ENCODE measurements around the gene TTLL4.

TTLL4 gene

DNA sequence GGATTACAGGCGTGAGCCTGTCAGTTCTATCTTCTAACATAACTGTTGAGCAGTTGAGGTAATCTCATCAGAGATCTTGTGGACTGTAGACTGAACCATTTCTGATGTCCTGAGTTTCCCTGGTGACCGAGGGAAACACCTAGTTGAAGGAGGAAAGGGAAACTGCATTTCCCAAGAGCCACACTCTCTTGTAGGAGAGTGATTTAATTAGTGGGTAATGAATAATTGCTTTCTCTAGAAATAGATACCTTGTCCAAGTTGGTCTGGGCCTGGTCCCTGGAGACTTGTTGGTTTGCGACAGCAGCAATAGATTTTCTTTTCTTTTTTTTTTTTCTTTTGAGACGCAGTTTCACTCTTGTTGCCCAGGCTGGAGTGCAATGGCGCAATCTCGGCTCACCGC is 7.4 kb downstream of the TTLL4 start:
- ChIA-PET CTCF (interaction anchor here (0.7 kb wide), 1 partner anchor 690 kb away, joined by 4 read pairs; no protein-coding TSS in a partner anchor), POLR2A (ENCODE audit: low non-redundant PET) (no interaction called here)
- TF ChIP-seq, protein P1, sequence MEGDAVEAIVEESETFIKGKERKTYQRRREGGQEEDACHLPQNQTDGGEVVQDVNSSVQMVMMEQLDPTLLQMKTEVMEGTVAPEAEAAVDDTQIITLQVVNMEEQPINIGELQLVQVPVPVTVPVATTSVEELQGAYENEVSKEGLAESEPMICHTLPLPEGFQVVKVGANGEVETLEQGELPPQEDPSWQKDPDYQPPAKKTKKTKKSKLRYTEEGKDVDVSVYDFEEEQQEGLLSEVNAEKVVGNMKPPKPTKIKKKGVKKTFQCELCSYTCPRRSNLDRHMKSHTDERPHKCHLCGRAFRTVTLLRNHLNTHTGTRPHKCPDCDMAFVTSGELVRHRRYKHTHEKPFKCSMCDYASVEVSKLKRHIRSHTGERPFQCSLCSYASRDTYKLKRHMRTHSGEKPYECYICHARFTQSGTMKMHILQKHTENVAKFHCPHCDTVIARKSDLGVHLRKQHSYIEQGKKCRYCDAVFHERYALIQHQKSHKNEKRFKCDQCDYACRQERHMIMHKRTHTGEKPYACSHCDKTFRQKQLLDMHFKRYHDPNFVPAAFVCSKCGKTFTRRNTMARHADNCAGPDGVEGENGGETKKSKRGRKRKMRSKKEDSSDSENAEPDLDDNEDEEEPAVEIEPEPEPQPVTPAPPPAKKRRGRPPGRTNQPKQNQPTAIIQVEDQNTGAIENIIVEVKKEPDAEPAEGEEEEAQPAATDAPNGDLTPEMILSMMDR (conservative IDR thresholded peaks at IDR 0.05; ENCODE audit: low read depth): no peak
- no peak for DNase-seq (ENCODE audit: low spot score)
- H3K27ac ChIP-seq: peak overlapping the region; percentile 55; the same call in 1 of the 2 replicates

DNA sequence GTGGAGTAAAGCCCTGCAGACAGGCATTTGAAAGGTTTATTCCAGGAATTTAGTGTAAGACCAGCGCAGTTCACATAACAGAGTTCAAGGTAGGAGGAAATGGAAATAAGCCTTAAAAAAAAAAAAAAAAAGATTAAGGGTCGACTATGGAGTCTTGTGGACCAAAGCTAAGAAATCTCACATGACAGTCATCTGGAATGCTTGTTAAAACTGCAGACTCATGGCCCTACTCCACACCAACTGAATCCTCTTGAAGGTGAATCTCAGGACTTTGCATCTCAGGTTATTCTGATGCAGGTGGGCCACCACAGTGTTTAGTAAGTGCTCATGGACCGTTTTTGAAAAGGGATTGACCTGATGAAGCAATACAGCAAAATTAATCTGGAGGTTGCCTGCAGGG is 8.8 kb downstream of the TTLL4 start:
- ChIA-PET CTCF (interaction anchor here (0.5 kb wide), 1 partner anchor 16 kb away, joined by 4 read pairs; no protein-coding TSS in a partner anchor), POLR2A (ENCODE audit: low non-redundant PET) (no interaction called here)
- TF ChIP-seq, protein P1 (conservative IDR thresholded peaks at IDR 0.05; ENCODE audit: low read depth): no peak
- H3K27ac ChIP-seq: no peak overlapping the region
- DNase-seq (ENCODE audit: low spot score): no peak

DNA sequence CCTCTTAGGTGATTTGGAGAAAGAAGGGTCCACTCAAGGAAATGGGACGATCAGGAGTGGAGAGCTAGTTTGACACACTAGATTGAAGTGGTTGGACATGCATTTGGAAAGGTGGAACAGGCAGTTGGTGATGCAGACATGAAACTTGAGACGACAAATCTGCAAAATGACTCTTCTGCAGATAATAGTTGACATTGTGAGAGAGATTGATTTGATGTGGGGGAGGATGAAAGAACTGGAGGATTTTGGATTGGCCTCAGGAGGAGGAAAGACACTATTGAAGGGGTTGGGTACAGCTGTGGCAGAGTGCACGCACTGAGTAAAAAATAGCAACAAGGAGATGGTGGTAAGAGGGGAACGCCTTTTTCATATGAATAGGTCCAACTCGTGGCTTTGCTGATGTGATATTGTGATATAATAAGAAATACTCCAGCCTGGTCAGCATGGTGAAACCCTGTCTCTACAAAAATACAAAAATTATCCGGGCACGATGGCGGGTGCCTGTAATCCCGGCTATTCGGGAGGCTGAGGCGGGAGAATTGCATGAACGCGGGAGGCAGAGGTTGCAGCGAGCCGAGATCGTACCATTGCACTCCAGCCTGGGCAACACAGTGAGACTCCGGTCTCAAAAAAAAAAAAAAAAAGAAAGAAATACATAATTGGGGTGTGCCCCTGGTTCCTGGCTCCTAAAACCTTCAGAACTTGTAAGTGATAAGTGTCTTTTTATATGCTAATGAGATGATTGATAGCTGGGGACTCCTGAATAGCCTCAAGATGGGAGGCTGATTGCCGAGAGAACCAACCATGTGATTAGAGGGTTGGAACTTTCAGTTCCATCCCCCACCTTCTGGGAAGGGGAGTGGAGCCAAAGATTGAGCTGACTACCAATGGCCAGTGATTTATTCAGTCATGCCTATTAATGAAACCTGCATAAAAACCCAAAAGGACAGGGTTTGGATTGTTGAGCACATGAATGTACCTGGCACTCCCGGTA is 9.7 kb downstream of the TTLL4 start:
- TF ChIP-seq, protein P1 (conservative IDR thresholded peaks at IDR 0.05; ENCODE audit: low read depth): no peak
- POLR2A ChIA-PET (ENCODE audit: low non-redundant PET): no interaction called here
- H3K27ac ChIP-seq: no peak overlapping the region
- CTCF ChIA-PET: no interaction called here
- no peak for DNase-seq (ENCODE audit: low spot score)

DNA sequence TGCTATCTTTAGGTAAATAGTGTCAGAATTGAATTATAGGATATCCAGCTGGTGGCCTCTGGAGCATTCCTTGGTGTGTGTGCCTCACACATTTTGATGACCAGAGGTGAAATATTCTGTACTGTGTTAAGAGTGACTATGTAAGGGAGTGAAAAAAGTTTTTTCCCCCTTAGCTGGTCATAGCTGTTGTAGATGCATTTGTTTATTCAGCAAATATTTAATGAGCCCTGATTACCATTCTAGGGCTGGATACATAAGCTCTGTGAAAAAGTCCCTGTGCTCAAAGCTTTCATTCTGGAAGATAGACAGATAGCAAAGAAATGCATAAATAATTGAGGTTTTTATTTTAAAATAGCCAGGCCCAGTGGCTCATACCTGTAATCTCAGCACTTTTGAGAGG is 10.9 kb downstream of the TTLL4 start:
- no peak for DNase-seq (ENCODE audit: low spot score)
- POLR2A ChIA-PET (ENCODE audit: low non-redundant PET): no interaction called here
- no peak overlapping the region for H3K27ac ChIP-seq
- CTCF ChIA-PET: interaction anchor here (0.6 to 1.8 kb wide), 2 partner anchors 10 to 34 kb away, joined by 3 to 9 read pairs; no protein-coding TSS in a partner anchor
- TF ChIP-seq, protein P1 (conservative IDR thresholded peaks at IDR 0.05; ENCODE audit: low read depth): no peak

DNA sequence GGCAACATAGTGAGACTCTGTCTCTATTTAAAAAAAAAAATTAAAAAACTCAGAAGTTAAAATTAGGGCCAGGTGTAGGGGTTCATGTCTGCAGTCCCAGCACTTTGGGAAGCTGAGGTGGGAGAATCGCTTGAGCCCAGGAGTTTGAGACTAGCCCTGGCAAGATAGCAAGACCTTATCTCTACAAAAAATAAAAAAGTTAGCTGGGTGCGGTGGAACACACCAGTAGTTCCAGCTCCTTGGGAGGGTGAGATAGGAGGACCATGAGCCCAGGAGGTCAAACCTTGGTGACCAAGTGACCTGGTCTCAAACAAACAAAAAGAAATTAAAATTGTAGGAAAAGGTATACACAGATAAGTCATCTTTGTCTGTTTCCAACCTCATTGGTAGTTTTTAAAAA is 11.3 kb downstream of the TTLL4 start:
- CTCF ChIA-PET: interaction anchor here (0.6 to 1.8 kb wide), 3 partner anchors 11 to 79 kb away, joined by 3 to 9 read pairs (median 3); no protein-coding TSS in a partner anchor
- no peak overlapping the region for H3K27ac ChIP-seq
- TF ChIP-seq, protein P1 (conservative IDR thresholded peaks at IDR 0.05; ENCODE audit: low read depth): no peak
- POLR2A ChIA-PET (ENCODE audit: low non-redundant PET): no interaction called here
- DNase-seq (ENCODE audit: low spot score): no peak

DNA sequence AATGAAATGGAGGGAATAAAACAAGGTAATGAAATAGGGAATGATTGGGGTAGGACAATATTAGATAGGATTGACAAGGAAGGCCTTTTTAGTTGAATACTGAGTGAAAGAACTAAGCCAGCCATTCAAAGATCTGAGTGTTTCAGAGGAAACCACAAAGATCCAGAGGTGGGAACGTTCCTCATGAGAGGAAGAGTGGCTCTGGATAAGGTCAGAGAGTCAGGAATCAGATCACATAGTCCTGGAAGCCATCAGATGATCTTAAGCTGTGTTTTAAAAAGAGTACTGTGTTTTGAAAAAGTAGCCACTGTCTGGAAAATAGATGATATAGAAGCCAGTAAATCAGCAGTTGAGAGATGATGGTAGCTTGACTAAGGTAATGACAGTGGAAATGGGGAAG is 11.8 kb downstream of the TTLL4 start:
- no peak overlapping the region for H3K27ac ChIP-seq
- POLR2A ChIA-PET (ENCODE audit: low non-redundant PET): no interaction called here
- TF ChIP-seq, protein P1 (conservative IDR thresholded peaks at IDR 0.05; ENCODE audit: low read depth): no peak
- CTCF ChIA-PET: interaction anchor here (0.7 to 1.8 kb wide), 2 partner anchors 11 to 80 kb away, joined by 3 to 9 read pairs; no protein-coding TSS in a partner anchor
- no peak for DNase-seq (ENCODE audit: low spot score)
